ENCODE results near the gene RNASE12.
"Not testable (repeated sequence)": the region's sequence is repeated elsewhere in the genome, so short reads cannot be mapped to it uniquely, and the experiment has no call there.

The RNASE12 gene

DNA sequence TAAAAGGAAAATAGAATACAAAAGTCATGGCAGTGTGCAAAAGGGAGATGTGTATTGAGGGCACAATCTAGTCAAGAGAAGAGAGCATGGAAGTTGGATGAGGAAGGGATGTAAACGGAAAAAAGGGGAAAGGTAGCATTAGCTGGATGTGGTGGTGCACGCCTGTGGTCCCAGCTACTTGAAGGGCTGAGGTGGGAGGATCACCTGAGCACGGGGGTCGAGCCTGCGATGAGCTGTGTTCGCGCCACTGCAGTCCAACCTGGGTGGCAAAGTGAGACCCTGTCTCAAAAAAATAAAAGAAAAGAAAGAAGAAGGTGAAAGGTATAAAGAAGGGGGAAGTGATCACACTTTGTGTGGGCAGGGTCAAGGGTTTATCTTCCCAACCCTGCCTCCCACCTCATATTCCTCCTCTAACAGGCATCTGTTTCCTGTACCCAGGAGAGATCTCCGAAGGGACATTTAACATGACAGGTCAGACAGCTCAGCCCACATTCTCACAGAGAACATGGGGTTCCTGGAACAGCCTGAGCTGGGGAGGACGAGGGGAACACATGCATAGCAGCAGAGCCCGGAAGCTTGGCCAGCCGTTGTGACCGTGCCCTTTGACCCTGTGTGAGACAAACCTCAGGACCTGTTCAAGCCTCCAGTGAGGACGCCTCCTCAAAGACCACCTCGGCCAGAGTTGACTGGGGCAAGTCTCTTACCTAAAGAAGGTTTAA, 12.2 kb downstream of the RNASE12 start:
- no peaks in the 10 kb centered on the region for H3K9me3 ChIP-seq (replicated peaks; ENCODE audit: insufficient read depth, low read length)
- H3F3A ChIP-seq (ENCODE audit: insufficient read depth, low read length) = no peaks in the 10 kb centered on the region
- no peaks in the 10 kb centered on the region for H3K36me3 ChIP-seq (replicated peaks; ENCODE audit: insufficient read depth, low read length)
- TF ChIP-seq EZH2phosphoT487 (IDR thresholded peaks at IDR 0.05; ENCODE audit: low read length) (no peak), CTCF (IDR thresholded peaks at IDR 0.05; ENCODE audit: low read length) (no peak), EZH2 (optimal IDR thresholded peaks at IDR 0.05; ENCODE audit: low read depth, low read length) (no peak)
- no peak overlapping the region for H3K27ac ChIP-seq (ENCODE audit: low read length)
- no peak overlapping the region for H2AFZ ChIP-seq (ENCODE audit: low read length)
- DNase-seq = no peak
- H3K4me1 ChIP-seq (ENCODE audit: low read length) = no peaks in the 10 kb centered on the region
- H4K20me1 ChIP-seq (ENCODE audit: insufficient read depth, low read length) = no peaks in the 10 kb centered on the region
- H3K79me2 ChIP-seq (ENCODE audit: low read length) = no peaks in the 10 kb centered on the region
- no peak overlapping the region for H3K4me2 ChIP-seq (ENCODE audit: low read depth, low read length)
- no peaks in the 10 kb centered on the region for H3K9me2 ChIP-seq (replicated peaks; ENCODE audit: insufficient read depth, low read length)
- no peak overlapping the region for H3K4me3 ChIP-seq (ENCODE audit: low read length)
- H3K27me3 ChIP-seq (replicated peaks; ENCODE audit: insufficient read depth, low read length) = no peaks in the 10 kb centered on the region
- H3K9ac ChIP-seq (ENCODE audit: low read length) = no peak overlapping the region

DNA sequence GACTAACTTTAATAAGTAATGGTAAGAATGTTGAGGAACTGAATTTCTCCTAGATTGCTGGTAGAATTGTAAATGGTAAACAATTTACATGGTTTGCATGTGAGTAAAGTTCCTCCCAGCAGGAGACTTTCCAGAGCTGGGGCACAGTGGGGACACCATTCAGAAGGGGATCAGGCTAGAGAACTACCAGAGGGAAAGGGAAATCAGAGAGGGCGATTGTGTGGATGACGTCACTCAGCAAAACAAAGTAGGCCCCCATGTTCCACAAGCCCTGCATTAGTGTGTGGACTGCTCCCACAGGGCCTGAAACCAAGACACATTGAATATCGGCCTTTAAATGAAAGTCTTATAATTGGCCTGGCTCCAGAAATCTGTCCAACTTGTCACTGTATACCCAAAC, 12.9 kb downstream of the RNASE12 start:
- Histone ChIP-seq H3K36me3 (replicated peaks; ENCODE audit: insufficient read depth, low read length) (no peaks in the 10 kb centered on the region), H3K27me3 (replicated peaks; ENCODE audit: insufficient read depth, low read length) (no peaks in the 10 kb centered on the region), H3K4me1 (ENCODE audit: low read length) (no peaks in the 10 kb centered on the region), H3F3A (ENCODE audit: insufficient read depth, low read length) (no peaks in the 10 kb centered on the region), H2AFZ (ENCODE audit: low read length) (no peak overlapping the region), H3K79me2 (ENCODE audit: low read length) (no peaks in the 10 kb centered on the region), H3K4me3 (ENCODE audit: low read length) (no peak overlapping the region), H4K20me1 (ENCODE audit: insufficient read depth, low read length) (no peaks in the 10 kb centered on the region), H3K9me3 (replicated peaks; ENCODE audit: insufficient read depth, low read length) (no peaks in the 10 kb centered on the region), H3K27ac (ENCODE audit: low read length) (no peak overlapping the region), H3K4me2 (ENCODE audit: low read depth, low read length) (no peak overlapping the region), H3K9ac (ENCODE audit: low read length) (no peak overlapping the region), H3K9me2 (replicated peaks; ENCODE audit: insufficient read depth, low read length) (no peaks in the 10 kb centered on the region)
- no peak for DNase-seq
- no peak for TF ChIP-seq EZH2 (optimal IDR thresholded peaks at IDR 0.05; ENCODE audit: low read depth, low read length)
- TF ChIP-seq EZH2phosphoT487 (IDR thresholded peaks at IDR 0.05; ENCODE audit: low read length) = no peak

DNA sequence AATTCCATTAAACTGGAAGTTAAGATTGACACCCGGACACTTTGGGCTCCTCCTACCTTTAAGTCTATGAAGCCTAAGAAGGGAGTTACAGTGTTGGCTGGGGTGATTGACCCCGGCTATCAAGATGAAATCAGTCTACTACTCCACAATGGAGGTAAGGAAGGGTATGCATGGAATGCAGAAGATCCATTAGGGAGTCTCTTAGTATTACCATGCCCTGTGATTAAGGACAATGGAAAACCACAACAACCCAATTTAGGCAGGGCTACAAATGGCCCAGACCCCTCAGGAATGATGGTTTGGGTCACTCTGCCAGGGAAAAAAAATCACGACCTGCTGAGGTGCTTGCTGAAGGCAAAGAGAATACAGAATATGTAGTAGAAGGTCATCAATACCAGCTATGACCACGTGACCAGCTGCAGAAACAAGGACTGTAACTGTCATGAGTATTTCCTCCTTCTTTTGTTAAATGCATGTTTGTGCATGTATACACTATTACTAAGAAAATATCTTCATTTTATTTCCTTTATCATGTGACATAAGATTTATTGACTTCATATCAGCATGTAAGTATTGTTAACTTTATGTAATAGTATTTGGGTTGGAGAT, 18.7 kb downstream of the RNASE12 start:
- not testable (repeated sequence) for H3K4me2 ChIP-seq (ENCODE audit: low read depth, low read length); H3K36me3 ChIP-seq (replicated peaks; ENCODE audit: insufficient read depth, low read length); H3K27ac ChIP-seq (ENCODE audit: low read length); DNase-seq; H3K9ac ChIP-seq (ENCODE audit: low read length); H3F3A ChIP-seq (ENCODE audit: insufficient read depth, low read length); H3K4me1 ChIP-seq (ENCODE audit: low read length); H4K20me1 ChIP-seq (ENCODE audit: insufficient read depth, low read length); H3K79me2 ChIP-seq (ENCODE audit: low read length); H3K4me3 ChIP-seq (ENCODE audit: low read length); H3K9me2 ChIP-seq (replicated peaks; ENCODE audit: insufficient read depth, low read length); H3K27me3 ChIP-seq (replicated peaks; ENCODE audit: insufficient read depth, low read length); H3K9me3 ChIP-seq (replicated peaks; ENCODE audit: insufficient read depth, low read length); H2AFZ ChIP-seq (ENCODE audit: low read length)

DNA sequence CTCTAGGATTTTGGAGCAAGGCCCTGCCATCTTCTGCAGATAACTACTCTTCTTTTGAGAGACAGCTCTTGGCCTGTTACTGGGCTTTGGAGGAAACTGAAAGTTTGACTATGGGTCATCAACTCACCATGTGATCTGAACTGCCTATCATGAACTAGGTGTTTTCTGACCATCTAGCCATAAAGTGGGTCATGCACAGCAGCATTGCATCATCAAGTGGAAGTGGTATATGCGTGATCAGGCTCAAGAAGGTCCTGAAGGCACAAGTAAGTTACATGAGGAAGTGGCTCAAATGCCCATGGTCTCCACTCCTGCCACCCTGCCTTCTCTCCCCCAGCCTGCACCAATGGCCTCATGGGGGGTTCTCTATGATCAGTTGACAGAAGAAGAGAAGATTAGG, 20.5 kb downstream of the RNASE12 start:
- H2AFZ ChIP-seq (ENCODE audit: low read length); H4K20me1 ChIP-seq (ENCODE audit: insufficient read depth, low read length); H3K79me2 ChIP-seq (ENCODE audit: low read length); H3K4me1 ChIP-seq (ENCODE audit: low read length); H3K27me3 ChIP-seq (replicated peaks; ENCODE audit: insufficient read depth, low read length); H3K9me3 ChIP-seq (replicated peaks; ENCODE audit: insufficient read depth, low read length); DNase-seq; H3K4me3 ChIP-seq (ENCODE audit: low read length); H3K36me3 ChIP-seq (replicated peaks; ENCODE audit: insufficient read depth, low read length); H3K4me2 ChIP-seq (ENCODE audit: low read depth, low read length); H3F3A ChIP-seq (ENCODE audit: insufficient read depth, low read length); H3K9me2 ChIP-seq (replicated peaks; ENCODE audit: insufficient read depth, low read length); H3K9ac ChIP-seq (ENCODE audit: low read length); H3K27ac ChIP-seq (ENCODE audit: low read length): not testable (repeated sequence)

- not testable (repeated sequence) for H3K9me2 ChIP-seq (replicated peaks; ENCODE audit: insufficient read depth, low read length); H4K20me1 ChIP-seq (ENCODE audit: insufficient read depth, low read length); H3K4me3 ChIP-seq (ENCODE audit: low read length); H3K36me3 ChIP-seq (replicated peaks; ENCODE audit: insufficient read depth, low read length); H3K4me1 ChIP-seq (ENCODE audit: low read length); H3K27me3 ChIP-seq (replicated peaks; ENCODE audit: insufficient read depth, low read length); H3K9me3 ChIP-seq (replicated peaks; ENCODE audit: insufficient read depth, low read length); H3F3A ChIP-seq (ENCODE audit: insufficient read depth, low read length); H3K27ac ChIP-seq (ENCODE audit: low read length); H3K79me2 ChIP-seq (ENCODE audit: low read length); H2AFZ ChIP-seq (ENCODE audit: low read length); H3K4me2 ChIP-seq (ENCODE audit: low read depth, low read length); DNase-seq; H3K9ac ChIP-seq (ENCODE audit: low read length)
These were observed 21.3 kb downstream of the RNASE12 start for GRCh38 chr14:20569865-20570264.
